DOHH2 (cell line): Measurements from ENCODE around the gene SRCAP.

Experiments
- H3F3A ChIP-seq: fragments of 200-600 bp; sonication (generic), shearing (Covaris generic); 2 replicates; pipeline ENCODE4 v1.6.0; 2016; ENCODE audit warnings: antibody characterized with exemption, mild to moderate bottlenecking; ENCODE audit not compliant: control insufficient read depth, insufficient read depth
- H3K27ac ChIP-seq: fragments of 200-600 bp; sonication (generic); 2 replicates; pipeline ENCODE4 v1.5.1; 2014; ENCODE audit warnings: low read depth, mild to moderate bottlenecking, low read length, moderate library complexity
- H3K27me3 ChIP-seq: fragments of 200-600 bp; sonication (generic); 2 replicates; pipeline ENCODE4 v1.6.1; 2014; ENCODE audit warnings: mild to moderate bottlenecking, low read length, mixed read lengths; ENCODE audit not compliant: control insufficient read depth
- H3K36me3 ChIP-seq: fragments of 200-600 bp; sonication (generic); 2 replicates; pipeline ENCODE4 v1.6.1; 2014; ENCODE audit warnings: mild to moderate bottlenecking, low read length, moderate library complexity, mixed read lengths; ENCODE audit not compliant: control insufficient read depth
- H3K4me1 ChIP-seq: fragments of 200-600 bp; sonication (generic); 2 replicates; pipeline ENCODE4 v1.6.1; 2014; ENCODE audit warnings: mild to moderate bottlenecking, low read length, mixed read lengths; ENCODE audit not compliant: control insufficient read depth
- H3K4me2 ChIP-seq: fragments of 200-600 bp; sonication (generic); 2 replicates; pipeline ENCODE4 v1.6.0; 2014; ENCODE audit warnings: mild to moderate bottlenecking, low read length, moderate library complexity
- H3K4me3 ChIP-seq: fragments of 200-600 bp; sonication (generic); 2 replicates; pipeline ENCODE4 v1.5.1; 2014; ENCODE audit warnings: mild to moderate bottlenecking, low read length, mixed read lengths
- H3K79me2 ChIP-seq: fragments of 200-600 bp; sonication (generic); 2 replicates; pipeline ENCODE4 v1.6.1; 2014; ENCODE audit warnings: mild to moderate bottlenecking, low read length, mixed read lengths; ENCODE audit not compliant: control insufficient read depth
- H3K9me2 ChIP-seq: fragments of 200-600 bp; sonication (generic); replicated peaks from 2 replicates; pipeline ENCODE4 v1.6.1; 2014; ENCODE audit warnings: mild to moderate bottlenecking, low read length, mixed read lengths; ENCODE audit not compliant: control insufficient read depth
- H3K9me3 ChIP-seq: fragments of 200-600 bp; sonication (generic); 2 replicates; pipeline ENCODE4 v1.6.1; 2014; ENCODE audit warnings: antibody characterized with exemption, low read length, mixed read lengths; ENCODE audit not compliant: control insufficient read depth, insufficient read depth
- H4K20me1 ChIP-seq: fragments of 200-600 bp; sonication (generic); 2 replicates; pipeline ENCODE4 v1.6.0; 2014; ENCODE audit warnings: low read depth, mild to moderate bottlenecking, antibody characterized with exemption, low read length, moderate library complexity; ENCODE audit not compliant: control insufficient read depth, insufficient read depth
- CTCF ChIP-seq: fragments of 200-600 bp; sonication (generic); IDR thresholded peaks from one replicate; pipeline ENCODE4 v1.5.1; 2014; ENCODE audit warnings: antibody characterized with exemption, mild to moderate bottlenecking, low read depth, low read length; ENCODE audit not compliant: poor library complexity, severe bottlenecking
- EZH2phosphoT487 ChIP-seq: fragments of 200-600 bp; sonication (generic); IDR thresholded peaks from 2 replicates; pipeline ENCODE4 v1.6.1; 2017; ENCODE audit warnings: borderline replicate concordance, mild to moderate bottlenecking, antibody characterized with exemption, low read length, moderate library complexity, mixed read lengths

SRCAP gene

GRCh38 chr16:30669903-30670824 is 28.8 kb upstream of the SRCAP start:
- H3K9me2 ChIP-seq: no peaks in the 10 kb centered on the region
- TF ChIP-seq CTCF (no peak), EZH2phosphoT487 (no peak)
- no peak overlapping the region for H3K27ac ChIP-seq
- no peaks in the 10 kb centered on the region for H3K79me2 ChIP-seq
- H3K9me3 ChIP-seq: no peaks in the 10 kb centered on the region
- H3K4me2 ChIP-seq: no peak overlapping the region
- H3K36me3 ChIP-seq: peaks cover 50% of the 10 kb centered on the region
- H3F3A ChIP-seq: peaks cover 3% of the 10 kb centered on the region; the same call in 1 of the 2 replicates
- H4K20me1 ChIP-seq: no peaks in the 10 kb centered on the region
- H3K4me1 ChIP-seq: no peaks in the 10 kb centered on the region
- no peaks in the 10 kb centered on the region for H3K27me3 ChIP-seq
- H3K4me3 ChIP-seq: no peak overlapping the region

GRCh38 chr16:30675143-30675542 is 23.8 kb upstream of the SRCAP start:
- H3K4me2 ChIP-seq: no peak overlapping the region

GRCh38 chr16:30677931-30678585 is 20.9 kb upstream of the SRCAP start:
- H3K27ac ChIP-seq: no peak overlapping the region
- H3K4me2 ChIP-seq: no peak overlapping the region
- H3K4me1 ChIP-seq: peaks cover 10% of the 10 kb centered on the region
- no peaks in the 10 kb centered on the region for H3K79me2 ChIP-seq
- H3K9me3 ChIP-seq: no peaks in the 10 kb centered on the region
- H3K4me3 ChIP-seq: no peak overlapping the region
- H3K27me3 ChIP-seq: no peaks in the 10 kb centered on the region
- no peaks in the 10 kb centered on the region for H3F3A ChIP-seq
- H4K20me1 ChIP-seq: no peaks in the 10 kb centered on the region
- no peak for TF ChIP-seq CTCF
- TF ChIP-seq EZH2phosphoT487: no peak
- H3K9me2 ChIP-seq: no peaks in the 10 kb centered on the region
- no peaks in the 10 kb centered on the region for H3K36me3 ChIP-seq

More at GRCh38 chr16:30675143-30675542, 23.8 kb upstream of the SRCAP start:
- peaks cover 3% of the 10 kb centered on the region; the same call in 1 of the 2 replicates for H3F3A ChIP-seq
- no peaks in the 10 kb centered on the region for H3K9me3 ChIP-seq
- H3K27ac ChIP-seq: no peak overlapping the region
- no peaks in the 10 kb centered on the region for H4K20me1 ChIP-seq
- H3K79me2 ChIP-seq: no peaks in the 10 kb centered on the region
- no peak overlapping the region for H3K4me3 ChIP-seq
- H3K9me2 ChIP-seq: no peaks in the 10 kb centered on the region
- H3K27me3 ChIP-seq: no peaks in the 10 kb centered on the region
- peaks cover 5% of the 10 kb centered on the region for H3K4me1 ChIP-seq
- H3K36me3 ChIP-seq: peaks cover 5% of the 10 kb centered on the region
- TF ChIP-seq EZH2phosphoT487 (no peak), CTCF (no peak)
